Karpas-422 (cell line): ENCODE measurements around the gene TXLNG. TPM values are rescaled to one million over a fixed set of nuclear protein-coding genes. Genes with fewer than 3 reads are reported as not detected.
A peak's percentile ranks its signal among the peaks of the same experiment; 100 is the strongest.

Experiments
- DNase-seq: peaks from one replicate; pipeline ENCODE4 v3.0.0-alpha.2; 2015
- H2AFZ ChIP-seq: fragments of 200-600 bp; sonication (generic); 2 replicates; pipeline ENCODE4 v1.6.1; 2014; ENCODE audit warnings: antibody characterized with exemption, low read length, mixed read lengths
- H3K27ac ChIP-seq: fragments of 200-600 bp; sonication (generic); 2 replicates; pipeline ENCODE4 v1.5.1; 2014; ENCODE audit warnings: mild to moderate bottlenecking, low read length, moderate library complexity
- H3K27me3 ChIP-seq: fragments of 200-600 bp; sonication (generic); 2 replicates; pipeline ENCODE4 v1.6.1; 2014; ENCODE audit warnings: low read length, mixed read lengths
- H3K36me3 ChIP-seq: fragments of 200-600 bp; sonication (generic); 2 replicates; pipeline ENCODE4 v1.6.1; 2014; ENCODE audit warnings: low read length, mixed read lengths; ENCODE audit not compliant: insufficient read depth
- H3K4me1 ChIP-seq: fragments of 200-600 bp; sonication (generic); 2 replicates; pipeline ENCODE4 v1.6.1; 2014; ENCODE audit warnings: mild to moderate bottlenecking, low read length, mixed read lengths
- H3K4me2 ChIP-seq: fragments of 200-600 bp; sonication (generic); 2 replicates; pipeline ENCODE4 v1.6.1; 2014; ENCODE audit warnings: low read length, low read depth, mild to moderate bottlenecking; ENCODE audit not compliant: poor library complexity, severe bottlenecking
- H3K4me3 ChIP-seq: fragments of 200-600 bp; sonication (generic); 2 replicates; pipeline ENCODE4 v1.5.1; 2014; ENCODE audit warnings: mild to moderate bottlenecking, antibody characterized with exemption, low read length, mixed read lengths
- H3K79me2 ChIP-seq: fragments of 200-600 bp; sonication (generic); 2 replicates; pipeline ENCODE4 v1.6.1; 2014; ENCODE audit warnings: mild to moderate bottlenecking, low read length, mixed read lengths
- H3K9ac ChIP-seq: fragments of 200-600 bp; sonication (generic); 2 replicates; pipeline ENCODE4 v1.6.0; 2014; ENCODE audit warnings: low read length
- H3K9me2 ChIP-seq: fragments of 200-600 bp; sonication (generic), shearing (Covaris generic); replicated peaks from 2 replicates; pipeline ENCODE4 v1.6.0; 2014; ENCODE audit warnings: mild to moderate bottlenecking, low read length, moderate library complexity; ENCODE audit not compliant: insufficient read depth
- H3K9me3 ChIP-seq: fragments of 300-700, 200-600 bp; sonication (generic); 2 replicates; pipeline ENCODE4 v1.6.1; 2014; ENCODE audit warnings: low read length, mixed read lengths
- H4K20me1 ChIP-seq: fragments of 200-600 bp; sonication (generic); 2 replicates; pipeline ENCODE4 v1.6.1; 2014; ENCODE audit warnings: mild to moderate bottlenecking, antibody characterized with exemption, low read length, low read depth; ENCODE audit not compliant: insufficient read depth
- total RNA-seq: library from RNA; depleted of rRNA; stranded (reverse); fragments of >200 nt; shearing (Covaris generic); gene quantifications from 2 replicates; pipeline ENCODE4 v1.2.3, GENCODE V29; 2014; ENCODE audit warnings: low replicate concordance

Gene TXLNG
- total RNA-seq, 1 experiment from 2014 or later = 42.2 TPM

DNA sequence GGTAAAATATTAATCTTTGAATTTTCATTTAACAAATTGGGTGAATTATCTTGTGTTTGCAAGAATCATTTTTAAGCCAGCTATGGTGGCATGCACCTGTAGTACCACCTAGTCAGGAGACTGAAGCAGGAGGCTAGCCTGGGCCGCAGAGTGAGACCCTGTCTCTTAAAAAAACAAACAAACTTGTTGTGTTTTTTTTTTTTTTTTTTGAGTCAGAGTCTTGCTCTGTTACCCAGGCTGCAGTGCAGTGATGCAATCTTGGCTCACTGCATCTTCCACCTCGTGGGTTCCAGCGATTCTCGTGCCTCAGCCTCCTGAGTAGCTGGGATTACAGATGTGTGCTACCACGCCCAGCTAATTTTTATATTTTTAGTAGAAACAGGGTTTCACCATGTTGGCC, 2.2 kb downstream of the TXLNG start:
- peaks cover 24% of the 10 kb centered on the region for H3K36me3 ChIP-seq
- H3K79me2 ChIP-seq = peaks cover 66% of the 10 kb centered on the region
- H3K9me2 ChIP-seq = no peaks in the 10 kb centered on the region
- H3K27ac ChIP-seq = peak overlapping the region; percentile 62; the same call in 1 of the 2 replicates
- peak overlapping the region; percentile 79; the same call in 1 of the 2 replicates for H3K4me3 ChIP-seq
- no peaks in the 10 kb centered on the region for H3K9me3 ChIP-seq
- peak overlapping the region; percentile 78 for H3K4me2 ChIP-seq
- no peak for DNase-seq
- H3K27me3 ChIP-seq = no peaks in the 10 kb centered on the region
- H3K4me1 ChIP-seq = peaks cover 32% of the 10 kb centered on the region
- H2AFZ ChIP-seq = no peak overlapping the region
- peaks cover 13% of the 10 kb centered on the region; the same call in 1 of the 2 replicates for H4K20me1 ChIP-seq
- peak overlapping the region; percentile 88; the same call in 1 of the 2 replicates for H3K9ac ChIP-seq

DNA sequence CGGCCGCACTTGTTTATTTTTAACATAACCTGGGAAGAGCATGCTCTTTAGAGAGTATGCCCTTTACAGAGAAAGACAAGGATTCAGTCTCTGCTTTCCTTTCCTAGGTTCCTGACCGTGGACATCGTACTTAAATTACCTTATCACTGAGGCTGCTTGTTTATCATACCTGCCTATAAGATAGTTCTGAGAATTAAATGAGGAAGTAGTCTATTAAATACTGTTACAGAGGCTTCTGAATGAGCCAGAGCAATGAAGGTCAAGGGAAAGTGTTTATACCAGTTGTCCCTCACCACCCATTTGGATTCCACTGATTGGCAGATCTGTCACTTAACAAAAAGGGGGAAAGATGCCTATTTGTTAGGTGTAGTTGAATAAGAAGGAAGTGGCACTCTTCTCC, 10.0 kb downstream of the TXLNG start:
- Histone ChIP-seq H4K20me1 (peaks cover 23% of the 10 kb centered on the region), H3K79me2 (peaks cover 85% of the 10 kb centered on the region), H3K27ac (no peak overlapping the region), H3K27me3 (no peaks in the 10 kb centered on the region), H3K9me3 (no peaks in the 10 kb centered on the region), H3K9me2 (no peaks in the 10 kb centered on the region), H2AFZ (no peak overlapping the region), H3K4me1 (no peaks in the 10 kb centered on the region), H3K9ac (no peak overlapping the region), H3K4me2 (no peak overlapping the region), H3K36me3 (peaks cover 35% of the 10 kb centered on the region), H3K4me3 (no peak overlapping the region)
- peak; percentile 33 for DNase-seq

DNA sequence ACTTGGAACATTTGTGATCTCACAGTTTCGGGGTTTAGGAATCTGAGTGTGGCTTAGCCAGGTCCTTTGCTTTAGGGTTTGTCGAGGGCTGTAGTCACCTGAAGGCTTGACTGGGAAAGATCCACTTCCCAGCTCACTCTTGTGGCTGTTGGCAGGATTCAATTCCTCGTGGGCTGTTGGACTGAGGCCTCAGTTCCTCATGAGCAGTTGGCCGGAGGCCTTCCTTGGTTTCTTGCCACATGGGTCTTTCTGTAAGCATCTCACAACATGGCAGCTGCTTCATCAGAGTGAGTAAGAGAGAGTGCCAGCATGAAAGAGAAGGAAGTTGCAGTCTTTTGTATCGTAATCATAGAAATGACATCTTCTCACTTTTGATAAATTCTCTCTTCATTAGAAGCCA, 11.1 kb downstream of the TXLNG start:
- DNase-seq = peak; percentile 37
- peaks cover 17% of the 10 kb centered on the region for H4K20me1 ChIP-seq
- peaks cover 33% of the 10 kb centered on the region for H3K36me3 ChIP-seq
- no peak overlapping the region for H3K4me2 ChIP-seq
- no peak overlapping the region for H3K27ac ChIP-seq
- no peaks in the 10 kb centered on the region for H3K9me3 ChIP-seq
- no peak overlapping the region for H3K4me3 ChIP-seq
- H3K4me1 ChIP-seq = no peaks in the 10 kb centered on the region
- no peaks in the 10 kb centered on the region for H3K9me2 ChIP-seq
- H3K27me3 ChIP-seq = no peaks in the 10 kb centered on the region
- peaks cover 82% of the 10 kb centered on the region for H3K79me2 ChIP-seq
- H3K9ac ChIP-seq = no peak overlapping the region
- H2AFZ ChIP-seq = no peak overlapping the region

DNA sequence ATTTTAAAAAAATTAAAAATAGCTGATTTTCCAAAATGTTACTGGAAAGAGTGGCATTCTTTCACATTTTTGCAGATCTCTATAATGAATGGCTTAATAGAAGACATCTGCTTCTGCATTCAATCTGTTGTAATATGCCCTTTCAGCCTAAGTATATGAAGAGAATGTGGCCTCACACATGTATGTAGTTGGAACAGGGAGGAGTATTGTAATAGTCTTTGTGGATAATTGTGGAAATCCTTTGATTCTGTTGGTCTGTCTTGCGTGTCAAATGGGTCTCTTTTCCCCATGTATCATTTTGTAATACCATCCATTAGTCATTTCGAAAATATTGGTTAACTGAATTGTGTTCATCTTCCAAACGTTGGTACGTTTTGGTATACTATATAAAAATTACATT, 11.6 kb downstream of the TXLNG start:
- DNase-seq = no peak
- Histone ChIP-seq H3K79me2 (peaks cover 85% of the 10 kb centered on the region), H3K27ac (no peak overlapping the region), H4K20me1 (peaks cover 17% of the 10 kb centered on the region), H3K4me2 (no peak overlapping the region), H3K9me3 (no peaks in the 10 kb centered on the region), H3K36me3 (peaks cover 32% of the 10 kb centered on the region), H3K9me2 (no peaks in the 10 kb centered on the region), H3K9ac (no peak overlapping the region), H3K27me3 (no peaks in the 10 kb centered on the region), H3K4me1 (no peaks in the 10 kb centered on the region), H3K4me3 (no peak overlapping the region), H2AFZ (no peak overlapping the region)

DNA sequence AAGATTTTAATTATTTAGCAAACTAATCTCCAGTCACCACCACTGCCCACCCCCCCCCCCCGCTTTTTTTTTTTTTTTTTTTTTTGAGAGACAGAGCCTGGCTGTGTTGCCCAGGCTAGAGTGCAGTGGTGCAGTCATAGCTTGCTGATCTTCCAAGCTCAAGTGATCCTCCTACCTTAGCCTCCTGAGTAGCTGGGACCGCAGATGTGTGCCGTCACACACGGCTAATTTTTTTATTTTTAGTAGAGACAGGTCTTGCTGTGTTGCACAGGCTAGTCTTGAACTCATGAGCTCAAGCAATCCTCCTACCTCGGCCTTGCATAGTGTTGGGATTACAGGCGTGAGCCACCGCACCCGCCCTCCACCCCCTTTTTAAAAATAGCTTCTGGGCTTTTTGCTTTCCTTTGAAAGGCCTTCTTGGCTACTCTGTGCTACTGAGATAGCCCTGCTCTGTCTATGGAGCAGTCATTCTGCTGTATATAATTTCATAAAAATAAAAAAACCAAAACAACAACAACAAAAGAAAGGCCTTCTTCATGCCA, 18.7 kb downstream of the TXLNG start:
- peaks cover 84% of the 10 kb centered on the region for H3K79me2 ChIP-seq
- peaks cover under 1% of the 10 kb centered on the region; the same call in 1 of the 2 replicates for H4K20me1 ChIP-seq
- peaks cover 42% of the 10 kb centered on the region for H3K4me1 ChIP-seq
- no peak overlapping the region for H2AFZ ChIP-seq
- no peaks in the 10 kb centered on the region for H3K27me3 ChIP-seq
- peak overlapping the region; percentile 52 for H3K9ac ChIP-seq
- peak overlapping the region; percentile 94 for H3K4me2 ChIP-seq
- H3K9me3 ChIP-seq = no peaks in the 10 kb centered on the region
- H3K36me3 ChIP-seq = peaks cover 20% of the 10 kb centered on the region
- peak overlapping the region; percentile 93 for H3K27ac ChIP-seq
- H3K9me2 ChIP-seq = no peaks in the 10 kb centered on the region
- DNase-seq = peak; percentile 90
- peak overlapping the region; percentile 55 for H3K4me3 ChIP-seq

DNA sequence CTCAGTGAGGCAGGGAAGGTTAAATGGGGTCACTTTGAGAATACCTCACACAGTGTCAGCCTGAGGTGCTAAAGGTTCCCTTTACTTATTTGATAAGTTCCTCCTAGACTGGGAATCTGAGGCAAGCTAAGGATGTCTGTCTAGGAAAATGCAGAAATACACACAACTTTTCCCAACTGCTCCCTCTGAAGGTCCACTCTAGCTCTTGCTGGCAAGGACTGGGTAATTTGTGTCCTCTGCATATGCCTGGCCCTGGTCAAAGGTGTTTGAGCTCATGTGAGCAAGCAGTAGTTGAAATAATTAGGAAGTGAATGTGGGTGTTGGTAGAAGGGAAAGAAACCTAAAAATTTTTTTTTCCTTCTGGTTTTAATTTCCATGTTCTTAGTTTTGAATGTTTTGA, 21.3 kb downstream of the TXLNG start:
- H3K27ac ChIP-seq = peak overlapping the region; percentile 67
- no peak overlapping the region for H3K4me2 ChIP-seq
- H4K20me1 ChIP-seq = peaks cover 4% of the 10 kb centered on the region; the same call in 1 of the 2 replicates
- peaks cover 42% of the 10 kb centered on the region for H3K4me1 ChIP-seq
- H3K9me2 ChIP-seq = no peaks in the 10 kb centered on the region
- H3K79me2 ChIP-seq = peaks cover 90% of the 10 kb centered on the region
- no peak overlapping the region for H3K9ac ChIP-seq
- no peaks in the 10 kb centered on the region for H3K9me3 ChIP-seq
- no peaks in the 10 kb centered on the region for H3K27me3 ChIP-seq
- H3K4me3 ChIP-seq = no peak overlapping the region
- no peak overlapping the region for H2AFZ ChIP-seq
- DNase-seq = no peak
- peaks cover 23% of the 10 kb centered on the region for H3K36me3 ChIP-seq

DNA sequence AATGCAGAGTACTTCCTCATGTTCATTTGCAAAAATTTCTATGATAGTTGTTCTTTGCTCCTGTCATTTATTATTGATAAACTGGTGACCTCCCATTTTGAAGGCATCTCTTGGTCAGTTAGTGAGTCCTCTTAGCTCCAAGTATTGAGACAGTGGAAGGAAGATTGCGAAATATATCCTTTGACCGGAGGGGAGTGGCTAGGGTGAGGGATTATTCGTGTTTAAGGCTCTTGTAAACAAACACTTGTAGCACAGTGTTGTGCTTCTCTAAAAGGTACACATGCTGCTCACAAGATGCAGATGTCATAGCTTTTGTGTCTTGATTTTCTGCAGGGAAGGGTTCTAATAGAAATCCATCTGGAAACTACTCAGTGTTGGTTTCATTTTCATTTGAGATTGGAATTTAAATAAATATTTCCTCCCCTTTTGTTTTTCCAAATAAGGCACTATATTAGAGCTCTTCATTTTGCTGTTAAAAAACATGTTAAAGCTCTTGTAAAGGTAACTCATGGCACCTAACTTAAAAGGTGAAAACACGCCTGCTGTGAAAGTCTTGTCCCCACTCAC, 21.8 kb downstream of the TXLNG start:
- Histone ChIP-seq H3K4me1 (peaks cover 42% of the 10 kb centered on the region), H3K9ac (no peak overlapping the region), H3K4me3 (no peak overlapping the region), H3K27me3 (no peaks in the 10 kb centered on the region), H3K27ac (peak overlapping the region; percentile 67; the same call in 1 of the 2 replicates), H3K9me3 (no peaks in the 10 kb centered on the region), H3K4me2 (no peak overlapping the region), H3K79me2 (peaks cover 89% of the 10 kb centered on the region), H2AFZ (no peak overlapping the region), H3K9me2 (no peaks in the 10 kb centered on the region), H4K20me1 (peaks cover 4% of the 10 kb centered on the region; the same call in 1 of the 2 replicates), H3K36me3 (peaks cover 25% of the 10 kb centered on the region)
- DNase-seq = no peak

DNA sequence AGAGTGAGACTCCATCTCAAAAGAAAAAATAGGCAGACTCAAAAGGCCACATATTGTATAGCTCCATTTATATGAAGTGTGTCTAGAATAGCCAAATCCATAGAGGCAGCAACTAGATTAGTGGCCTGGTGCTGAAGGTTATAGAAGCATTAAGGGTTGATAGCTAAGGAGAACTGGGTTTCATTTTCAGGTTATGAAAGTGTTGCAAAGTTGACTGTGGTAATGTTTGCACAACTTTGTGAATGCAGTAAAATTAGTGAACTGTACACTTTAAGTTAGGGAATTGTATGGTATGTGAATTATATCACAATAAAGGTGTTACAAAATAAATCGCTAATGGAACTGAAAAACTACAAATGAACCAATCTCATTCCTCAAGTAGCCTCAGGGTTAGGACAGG, 28.3 kb downstream of the TXLNG start:
- no peaks in the 10 kb centered on the region for H3K9me3 ChIP-seq
- H3K27ac ChIP-seq = no peak overlapping the region
- peaks cover 22% of the 10 kb centered on the region for H3K4me1 ChIP-seq
- H3K79me2 ChIP-seq = peaks cover 96% of the 10 kb centered on the region
- no peak for DNase-seq
- H3K27me3 ChIP-seq = no peaks in the 10 kb centered on the region
- no peak overlapping the region for H3K4me2 ChIP-seq
- H3K9ac ChIP-seq = no peak overlapping the region
- peaks cover 9% of the 10 kb centered on the region; the same call in 1 of the 2 replicates for H4K20me1 ChIP-seq
- H3K36me3 ChIP-seq = peaks cover 28% of the 10 kb centered on the region
- no peak overlapping the region for H3K4me3 ChIP-seq
- H2AFZ ChIP-seq = no peak overlapping the region
- no peaks in the 10 kb centered on the region for H3K9me2 ChIP-seq
